IMR-90 (cell line): ENCODE data around the gene NCKAP5. TPM values are rescaled to one million over a fixed set of nuclear protein-coding genes. Genes with fewer than 3 reads are reported as not detected.

Experiments used
- ATAC-seq: fragments of 200-7000 bp; cut with Tn5 transposase; 2 replicates; pipeline ENCODE4 v1.9.1; 2020; ENCODE audit warnings: low read depth, mild to moderate bottlenecking, moderate library complexity
- BruUV-seq: library from RNA; stranded (reverse); fragments of 400-500 nt; replicated peaks from 2 replicates; lab custom pipeline; 2021; lab: Mats Ljungman, UMichigan
- CTCF ChIA-PET: fragments of 300-600 bp; formaldehyde crosslinking; extraction: SDS; loops from one replicate; lab custom pipeline; 2021; ENCODE audit warnings: antibody characterized with exemption; lab: Yijun Ruan, JAX
- POLR2A ChIA-PET: fragments of 300-600 bp; sonication (Branson Sonifier 250); formaldehyde crosslinking; loops from one replicate; lab custom pipeline; 2022; ENCODE audit warnings: antibody characterized with exemption; ENCODE audit not compliant: unreplicated experiment; lab: Charles Lee
- DNase-seq: peaks from one replicate; pipeline ENCODE4 v3.0.0; 2013
- H2AFZ ChIP-seq: replicated peaks from 2 replicates; pipeline ENCODE3; 2013; ENCODE audit warnings: low read length, mild to moderate bottlenecking; ENCODE audit not compliant: poor library complexity
- H2AK5ac ChIP-seq: 2 replicates; pipeline ENCODE4 v1.6.1; 2013; ENCODE audit warnings: low read depth, low read length, inconsistent platforms
- H2AK9ac ChIP-seq: replicated peaks from 2 replicates; pipeline ENCODE3; 2013; ENCODE audit warnings: mild to moderate bottlenecking, low read depth, low read length, moderate library complexity; ENCODE audit not compliant: poor library complexity
- H2BK120ac ChIP-seq: 2 replicates; pipeline ENCODE4 v1.6.1; 2013; ENCODE audit warnings: low read depth, low read length, inconsistent platforms
- H2BK15ac ChIP-seq: 3 replicates; pipeline ENCODE4 v1.6.1; 2013; ENCODE audit warnings: low read depth, low read length, inconsistent platforms
- H2BK20ac ChIP-seq: 2 replicates; pipeline ENCODE4 v1.6.1; 2013; ENCODE audit warnings: low read depth, mild to moderate bottlenecking, inconsistent platforms, low read length, moderate library complexity
- H2BK5ac ChIP-seq: 2 replicates; pipeline ENCODE4 v1.6.1; 2013; ENCODE audit warnings: mild to moderate bottlenecking, low read depth, low read length, inconsistent platforms; ENCODE audit not compliant: poor library complexity, severe bottlenecking
- H3K14ac ChIP-seq: replicated peaks from 2 replicates; pipeline ENCODE4 v1.6.1; 2013; ENCODE audit warnings: low read depth, low read length, inconsistent platforms
- H3K18ac ChIP-seq: 2 replicates; pipeline ENCODE4 v1.6.1; 2013; ENCODE audit warnings: low read depth, low read length, control low read depth
- H3K23ac ChIP-seq: 2 replicates; pipeline ENCODE4 v1.6.1; 2013; ENCODE audit warnings: low read depth, low read length, inconsistent platforms
- H3K27ac ChIP-seq: 2 replicates; pipeline ENCODE4 v1.5.1; 2013; ENCODE audit warnings: mild to moderate bottlenecking, control low read depth, low read length; ENCODE audit not compliant: insufficient read depth
- H3K27me3 ChIP-seq: 2 replicates; pipeline ENCODE4 v1.6.1; 2013; ENCODE audit warnings: low read length; ENCODE audit not compliant: control insufficient read depth, insufficient read depth
- H3K36me3 ChIP-seq: 2 replicates; pipeline ENCODE4 v1.6.1; 2013; ENCODE audit warnings: low read length, mixed read lengths; ENCODE audit not compliant: control insufficient read depth, insufficient read depth
- H3K4ac ChIP-seq: 2 replicates; pipeline ENCODE4 v1.6.1; 2013; ENCODE audit warnings: low read depth, low read length, inconsistent platforms
- H3K4me1 ChIP-seq: 2 replicates; pipeline ENCODE4 v1.6.1; 2013; ENCODE audit warnings: low read length, mixed read lengths; ENCODE audit not compliant: control insufficient read depth, insufficient read depth
- H3K4me2 ChIP-seq: 2 replicates; pipeline ENCODE4 v1.6.1; 2013; ENCODE audit warnings: low read depth, mild to moderate bottlenecking, control low read depth, low read length, moderate library complexity
- H3K4me3 ChIP-seq: 2 replicates; pipeline ENCODE4 v1.5.1; 2013; ENCODE audit warnings: low read depth, mild to moderate bottlenecking, control low read depth, low read length, moderate library complexity; ENCODE audit not compliant: insufficient read depth
- H3K56ac ChIP-seq: 2 replicates; pipeline ENCODE4 v1.6.1; 2013; ENCODE audit warnings: low read length, inconsistent platforms; ENCODE audit not compliant: insufficient read depth; ENCODE audit errors: extremely low read depth
- H3K79me1 ChIP-seq, 2 experiments: 2 replicates each; pipeline ENCODE4 v1.6.1; 2013; ENCODE audit warnings: low read length in 2 of 2, inconsistent platforms in 1 of 2, low read depth in 1 of 2
- H3K9ac ChIP-seq: 2 replicates; pipeline ENCODE4 v1.6.1; 2013; ENCODE audit warnings: low read depth, low read length, control low read depth
- H3K9me1 ChIP-seq: 2 replicates; pipeline ENCODE4 v1.6.1; 2013; ENCODE audit warnings: low read length, inconsistent platforms; ENCODE audit not compliant: insufficient read depth
- H3K9me3 ChIP-seq: 2 replicates; pipeline ENCODE4 v1.6.1; 2013; ENCODE audit warnings: low read length; ENCODE audit not compliant: control insufficient read depth, insufficient read depth
- H4K20me1 ChIP-seq: 2 replicates; pipeline ENCODE4 v1.6.1; 2013; ENCODE audit warnings: low read length, inconsistent platforms; ENCODE audit not compliant: insufficient read depth
- H4K5ac ChIP-seq: 2 replicates; pipeline ENCODE4 v1.6.1; 2013; ENCODE audit warnings: mild to moderate bottlenecking, low read depth, low read length, control low read depth
- H4K8ac ChIP-seq, 2 experiments: 2 replicates each; pipeline ENCODE4 v1.6.1; 2013; ENCODE audit warnings: low read depth in 2 of 2, low read length in 2 of 2, control low read depth in 1 of 2, inconsistent platforms in 1 of 2
- H4K91ac ChIP-seq: 2 replicates; pipeline ENCODE4 v1.6.1; 2013; ENCODE audit warnings: low read depth, low read length, inconsistent platforms; ENCODE audit not compliant: insufficient read depth
- MAFK ChIP-seq: IDR thresholded peaks from 2 replicates; pipeline ENCODE4 v1.6.1; 2012; ENCODE audit warnings: low read depth, low read length, improper control_type of control experiment
- RCOR1 ChIP-seq: IDR thresholded peaks from 2 replicates; pipeline ENCODE4 v1.6.1; 2012; ENCODE audit warnings: mild to moderate bottlenecking, low read length, improper control_type of control experiment; ENCODE audit not compliant: insufficient replicate concordance
- dilution Hi-C: fragments of 300-500 bp; cut with HindIII; formaldehyde crosslinking; loops from one replicate; pipeline ENCODE4 v1.14.3; 2018; ENCODE audit warnings: low sequenced_read_pairs; ENCODE audit not compliant: unreplicated experiment
- in situ Hi-C: fragments of 300-500 bp; cut with MboI; formaldehyde crosslinking; loops from 3 replicates; pipeline ENCODE4 v1.14.3; 2019; ENCODE audit warnings: low sequenced_read_pairs, inconsistent platforms, mixed read lengths
- intact Hi-C: fragments of 100-400 bp; cut with micrococcal nuclease; formaldehyde crosslinking; loops from 2 replicates; pipeline ENCODE4 v1.10.0; 2022
- polyA plus RNA-seq, 3 experiments: library from polyadenylated mRNA; depleted of rRNA; stranded (reverse); fragments of >200 nt; gene quantifications; 2 replicates each; pipeline ENCODE4 v1.2.3, GENCODE V29; 2012; ENCODE audit warnings: low replicate concordance in 1 of 3
- total RNA-seq: library from RNA; depleted of rRNA; stranded (reverse); fragments of >200 nt; gene quantifications from 2 replicates; pipeline ENCODE4 v1.2.3, GENCODE V29; 2012

NCKAP5 gene
- total and polyA plus RNA-seq, 2 of the 4 experiments (the other 2 are of a cell fraction): 2.7 to 3.9 TPM

DNA sequence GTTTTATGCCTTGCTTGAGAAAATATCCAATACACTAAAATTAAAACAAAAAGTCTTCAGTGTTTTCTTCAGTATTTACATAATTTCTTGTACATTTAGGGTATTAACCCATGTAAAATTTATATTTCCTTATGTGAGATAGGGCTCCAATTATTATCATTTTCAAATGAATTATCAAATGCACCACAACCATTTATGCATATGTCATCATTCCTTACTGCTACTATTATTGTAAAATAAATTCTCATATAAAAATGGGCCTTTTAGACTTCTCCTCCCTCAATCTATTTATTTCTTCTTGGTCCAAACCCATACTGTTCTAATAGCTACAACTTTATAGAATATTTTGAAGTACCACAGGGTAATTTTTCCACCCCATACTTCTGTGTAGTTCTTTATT lies 722.9 kb downstream of the NCKAP5 start:
- no TSS peak for BruUV-seq
- no peak overlapping the region for H3K4me3 ChIP-seq
- H3K14ac ChIP-seq: no peak overlapping the region
- 0 out of 2 replicates have a peak, but pooled peaks cover 5% of the 10 kb centered on the region for H3K9me1 ChIP-seq
- no peak overlapping the region for H4K91ac ChIP-seq
- no peak overlapping the region for H2BK5ac ChIP-seq
- no peak overlapping the region for H2AK5ac ChIP-seq
- dilution Hi-C loops: no loop called here
- H2BK15ac ChIP-seq: no peak overlapping the region
- no peak overlapping the region for H2AK9ac ChIP-seq
- intact Hi-C loops: no loop called here
- peaks cover 0 to 3% of the 10 kb centered on the region in 2 experiments; a peak in 1 of 4 replicates for H3K79me1 ChIP-seq
- no peak overlapping the region for H3K56ac ChIP-seq
- H3K18ac ChIP-seq: no peak overlapping the region
- no peak overlapping the region for H4K8ac ChIP-seq
- ATAC-seq: no peak
- no peak overlapping the region for H2AFZ ChIP-seq
- no peak overlapping the region for H3K23ac ChIP-seq
- H4K20me1 ChIP-seq: no peaks in the 10 kb centered on the region
- H4K5ac ChIP-seq: no peak overlapping the region
- no peak overlapping the region for H3K4me2 ChIP-seq
- peaks cover 1% of the 10 kb centered on the region; the same call in 1 of the 2 replicates for H3K4me1 ChIP-seq
- no peaks in the 10 kb centered on the region for H3K9me3 ChIP-seq
- no peaks in the 10 kb centered on the region for H3K27me3 ChIP-seq
- H3K27ac ChIP-seq: no peak overlapping the region
- POLR2A ChIA-PET: no interaction called here
- no peak overlapping the region for H2BK20ac ChIP-seq
- H3K36me3 ChIP-seq: no peaks in the 10 kb centered on the region; the same call in 1 of the 2 replicates
- DNase-seq: no peak
- no peak overlapping the region for H2BK120ac ChIP-seq
- TF ChIP-seq RCOR1 (no peak), MAFK (peak; percentile 75)
- in situ Hi-C loops: no loop called here
- H3K4ac ChIP-seq: no peak overlapping the region
- no peak overlapping the region for H3K9ac ChIP-seq
- CTCF ChIA-PET: no interaction called here
